ENCODE results near the gene P2RY2.
"Not testable (repeated sequence)": the region's sequence is repeated elsewhere in the genome, so short reads cannot be mapped to it uniquely, and the experiment has no call there.

Gene P2RY2

DNA sequence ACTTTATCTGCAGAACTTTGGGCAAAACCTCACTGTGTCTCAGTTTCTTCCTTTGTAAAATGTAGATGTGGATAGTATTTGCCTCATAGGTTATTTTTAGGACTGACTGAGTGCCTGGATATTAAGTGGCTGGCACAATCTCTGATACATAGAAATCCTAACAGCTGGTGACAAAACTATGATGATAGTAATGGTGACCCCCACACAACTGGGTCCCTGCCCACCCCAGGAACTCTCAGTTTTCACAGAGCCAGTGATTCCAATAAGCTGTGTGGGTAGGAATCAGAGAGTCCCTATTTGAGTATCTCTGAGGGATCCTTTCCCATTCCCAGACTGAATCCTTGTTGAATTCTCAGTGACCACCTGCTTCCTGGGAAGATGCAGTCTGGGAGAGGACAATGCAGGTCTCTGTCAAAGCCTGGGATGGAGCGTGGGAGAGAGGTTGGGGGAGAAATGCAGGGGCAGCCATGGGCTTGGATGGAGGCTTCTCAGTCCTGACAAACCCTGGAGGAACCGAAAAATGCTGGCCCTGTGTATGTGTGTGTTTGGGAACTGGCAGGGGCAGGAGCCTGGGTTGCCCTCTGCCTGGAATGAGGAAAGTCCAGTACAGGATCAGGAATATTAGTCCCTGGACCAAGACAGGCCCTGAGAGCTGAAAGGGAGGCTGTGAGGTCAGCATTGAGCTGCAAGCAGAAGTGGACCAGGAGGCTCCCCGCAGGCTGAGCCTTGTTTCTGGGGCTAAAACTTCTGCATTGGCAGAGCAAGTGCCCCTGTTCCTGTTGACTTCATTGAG is 48.0 kb downstream of the P2RY2 start:
- DNase-seq (ENCODE audit: low read depth in 3 of 3, low spot score in 1 of 3): no peak

DNA sequence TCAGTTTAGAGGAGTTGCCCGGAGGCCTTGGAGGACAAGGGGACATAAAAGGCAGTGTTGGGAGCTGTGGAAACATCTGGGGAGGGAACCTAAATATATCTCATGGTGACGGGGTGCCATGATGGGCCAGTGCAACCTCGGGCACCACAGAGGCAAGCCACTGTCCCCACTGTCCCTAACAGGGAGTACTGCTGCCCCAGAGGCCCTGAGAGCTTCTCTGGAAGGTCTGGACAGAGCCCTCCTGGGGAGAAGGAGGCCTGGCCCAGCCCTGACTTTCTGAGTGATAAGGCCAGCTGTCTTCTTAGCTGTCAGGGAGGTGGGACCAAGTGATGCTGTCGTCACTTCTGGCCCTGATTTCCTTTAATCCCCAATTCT is 48.6 kb downstream of the P2RY2 start:
- no peak for DNase-seq (ENCODE audit: low read depth in 3 of 3, low spot score in 1 of 3)

DNA sequence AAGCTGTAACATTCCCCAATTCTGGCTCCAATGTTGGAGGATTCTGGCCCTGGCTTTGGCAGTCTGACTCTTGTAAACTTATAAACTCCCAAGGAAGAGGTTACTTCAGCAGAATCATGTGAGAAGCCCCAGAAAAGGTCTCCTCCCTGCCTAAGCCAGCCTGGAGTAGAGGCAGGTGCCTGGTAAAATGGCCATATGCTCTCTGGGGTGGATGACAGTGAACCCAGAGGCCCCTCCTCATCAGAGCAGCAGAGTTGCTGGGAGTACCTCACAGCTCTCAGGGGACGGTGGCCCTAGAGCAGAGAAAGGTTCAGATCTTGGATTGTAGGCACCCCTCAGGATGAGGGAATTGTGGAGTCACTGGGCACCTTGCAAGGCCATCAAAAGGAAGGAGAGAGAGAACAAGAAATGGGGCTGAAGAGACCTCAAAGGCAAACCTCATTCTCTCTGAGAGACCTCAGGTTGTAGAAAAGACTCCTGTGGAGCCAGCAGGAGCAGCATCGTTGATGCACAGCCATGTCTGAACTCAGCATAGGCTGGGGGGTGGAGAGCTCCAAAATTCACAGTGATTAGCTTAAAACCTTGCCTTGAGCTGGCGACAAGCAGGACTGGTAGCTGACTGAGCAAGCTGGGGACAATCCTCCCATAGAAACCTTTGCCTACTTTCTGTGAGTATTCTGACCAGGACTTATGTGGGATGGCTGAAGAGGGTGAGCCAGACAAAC is 49.2 kb downstream of the P2RY2 start:
- no peak for DNase-seq (ENCODE audit: low read depth in 3 of 3, low spot score in 1 of 3)

DNA sequence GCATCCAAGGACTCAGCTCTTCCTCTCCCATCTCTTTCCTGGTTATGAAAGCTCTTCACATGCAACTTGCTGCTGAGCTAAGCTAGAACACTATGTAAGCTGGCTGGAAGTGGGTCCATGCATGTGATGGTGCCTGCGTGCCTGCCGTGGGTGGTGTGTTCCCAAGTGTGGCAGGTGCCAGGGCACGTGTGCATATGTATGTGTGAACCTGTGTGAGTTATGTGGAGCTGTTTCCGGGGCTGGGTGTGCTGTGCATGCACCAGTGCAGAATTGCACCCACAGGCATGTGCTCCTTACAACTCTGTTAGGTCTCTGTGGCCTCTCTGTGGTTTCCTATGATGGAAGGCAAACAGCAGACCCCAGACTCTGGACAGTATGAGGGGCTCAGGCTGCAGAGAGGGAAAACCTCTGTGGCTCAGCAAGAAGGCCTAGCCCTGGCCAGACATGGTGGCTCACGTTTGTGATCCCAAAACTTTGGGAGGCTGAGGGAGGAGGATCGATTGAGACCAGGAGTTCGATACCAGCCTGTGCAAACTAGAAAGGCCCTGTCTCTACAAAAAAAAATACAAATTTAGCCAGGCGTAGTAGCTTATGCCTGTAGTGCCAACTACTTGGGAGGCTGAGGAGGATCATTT is 49.9 kb downstream of the P2RY2 start:
- no peak for DNase-seq (ENCODE audit: low read depth in 3 of 3, low spot score in 1 of 3)

DNA sequence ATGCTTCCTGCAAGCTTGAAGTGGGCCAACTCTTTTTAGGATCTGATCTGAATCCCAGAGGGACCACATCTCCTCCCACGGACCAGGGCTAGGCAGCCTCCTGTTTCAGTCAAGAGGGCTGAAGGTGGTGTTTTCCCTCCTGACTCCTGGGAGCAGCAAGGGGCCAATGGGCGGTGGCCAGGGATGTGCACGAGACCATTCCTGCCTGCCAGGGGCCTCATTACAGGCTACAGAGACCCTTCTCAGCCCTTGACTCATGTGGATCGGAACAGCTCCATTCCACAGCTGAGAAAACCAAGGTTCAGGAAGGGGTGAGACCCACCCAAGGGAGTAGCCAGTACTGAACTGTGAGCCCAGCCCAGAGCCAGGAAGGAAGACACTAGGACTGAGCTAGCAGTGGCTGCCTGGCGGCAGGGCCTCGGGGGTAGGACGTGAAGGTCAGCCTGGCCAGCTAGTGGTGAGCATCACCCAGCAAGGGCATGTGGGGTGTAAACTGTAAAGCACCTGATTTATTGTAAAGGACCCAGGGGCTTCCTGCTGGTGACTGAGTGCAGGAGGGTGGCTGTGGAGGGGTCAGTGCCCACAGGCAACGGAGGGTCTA is 50.7 kb downstream of the P2RY2 start:
- DNase-seq (ENCODE audit: low read depth in 3 of 3, low spot score in 1 of 3): no peak

DNA sequence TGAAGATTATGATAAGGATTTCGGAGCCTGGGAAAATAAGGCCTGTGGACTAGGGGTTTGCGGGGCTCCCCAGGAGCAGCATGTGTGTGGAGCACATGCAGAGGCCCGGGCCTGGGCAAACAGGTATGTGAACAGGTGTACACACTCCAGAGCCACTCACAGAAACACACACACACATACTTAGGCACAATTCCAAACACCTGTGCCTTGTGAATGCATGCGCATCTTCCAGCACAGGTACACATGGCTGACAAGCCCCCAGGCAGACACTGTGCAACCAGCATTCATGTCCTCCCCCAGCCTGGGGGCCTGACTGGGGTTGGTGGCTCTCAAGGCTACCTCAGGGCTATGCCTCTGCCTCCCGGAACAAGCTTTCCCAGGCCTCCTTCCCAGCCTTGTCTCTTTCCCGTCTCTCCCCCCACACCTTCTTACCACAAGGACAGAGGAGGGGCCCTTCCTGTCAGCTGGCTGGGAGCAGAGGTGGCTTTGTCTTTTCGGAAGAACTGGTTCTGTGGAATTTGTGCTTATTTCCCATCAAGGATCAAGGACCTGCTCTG is 51.5 kb downstream of the P2RY2 start:
- DNase-seq (ENCODE audit: low read depth in 3 of 3, low spot score in 1 of 3): no peak

DNA sequence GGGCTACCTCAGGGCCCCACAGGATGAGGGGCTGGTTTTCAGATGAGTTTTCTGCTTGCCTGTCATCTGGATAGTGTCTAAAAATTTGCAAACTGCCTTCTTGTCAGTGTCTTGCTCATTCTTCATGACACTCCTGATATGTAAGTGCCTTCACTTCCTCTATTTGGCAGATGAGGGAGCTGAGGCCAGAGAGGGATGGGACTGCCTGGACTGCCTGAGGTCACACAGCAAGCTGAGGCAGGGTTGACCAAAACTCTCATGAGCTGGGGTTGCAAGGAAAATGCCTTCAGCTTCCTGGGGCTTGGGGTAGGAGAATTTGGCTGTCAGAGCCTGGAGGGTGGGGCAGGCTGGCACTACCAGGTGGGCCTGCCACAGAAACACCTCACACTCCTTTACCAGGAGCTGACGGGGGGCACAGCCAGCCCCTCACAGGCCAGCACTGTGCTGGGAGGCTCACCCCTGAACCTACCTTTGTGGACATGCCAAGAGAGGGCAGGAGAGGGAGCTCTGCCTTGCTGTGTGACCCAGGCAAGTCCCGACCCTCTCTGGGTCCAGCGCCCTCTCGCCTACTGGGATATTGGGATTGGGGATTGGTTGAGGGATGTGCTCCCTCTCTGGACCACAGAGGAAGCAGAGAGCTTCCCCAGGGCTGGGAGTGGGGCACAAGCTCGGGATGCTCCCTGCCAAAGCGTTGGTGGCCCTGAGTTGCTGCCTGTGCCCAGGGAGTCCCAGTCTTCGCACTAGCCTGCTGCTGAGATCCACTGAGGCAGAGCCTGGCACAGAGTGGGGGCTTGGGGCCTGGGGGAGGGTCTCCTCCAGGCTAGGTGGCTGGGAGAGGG is 52.2 kb downstream of the P2RY2 start:
- DNase-seq (ENCODE audit: low read depth in 3 of 3, low spot score in 1 of 3): no peak

DNA sequence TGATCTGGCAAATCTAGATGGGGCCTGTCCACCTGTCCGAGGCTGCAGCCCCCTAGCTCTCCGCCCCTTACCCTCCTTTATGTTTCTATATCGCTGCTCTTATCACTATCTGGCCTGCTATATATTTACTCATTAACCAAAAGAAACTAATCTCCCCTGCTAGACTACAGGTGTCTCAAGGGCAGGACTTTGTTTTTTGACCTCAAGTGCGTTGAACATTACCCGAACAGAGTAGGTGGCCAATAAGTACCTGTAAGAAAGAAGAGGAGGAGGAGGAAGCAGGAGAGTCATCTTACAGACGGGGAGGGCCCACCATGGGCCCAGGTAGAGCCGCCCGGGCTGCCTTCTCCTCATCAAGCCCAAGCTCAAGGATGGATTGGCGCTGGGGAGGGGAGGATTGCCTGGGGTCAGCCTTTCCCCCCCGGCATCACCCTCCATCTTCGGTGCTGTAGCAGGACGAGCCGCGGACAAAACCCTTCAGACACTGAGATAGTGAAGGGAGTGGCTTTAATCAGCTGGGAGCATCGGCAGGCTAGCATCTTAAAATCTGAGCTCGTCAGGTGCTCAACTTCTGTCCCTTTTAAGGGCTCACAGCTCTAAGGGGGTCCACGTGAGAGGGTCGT is 52.9 kb downstream of the P2RY2 start:
- no peak for DNase-seq (ENCODE audit: low read depth in 3 of 3, low spot score in 1 of 3)

DNA sequence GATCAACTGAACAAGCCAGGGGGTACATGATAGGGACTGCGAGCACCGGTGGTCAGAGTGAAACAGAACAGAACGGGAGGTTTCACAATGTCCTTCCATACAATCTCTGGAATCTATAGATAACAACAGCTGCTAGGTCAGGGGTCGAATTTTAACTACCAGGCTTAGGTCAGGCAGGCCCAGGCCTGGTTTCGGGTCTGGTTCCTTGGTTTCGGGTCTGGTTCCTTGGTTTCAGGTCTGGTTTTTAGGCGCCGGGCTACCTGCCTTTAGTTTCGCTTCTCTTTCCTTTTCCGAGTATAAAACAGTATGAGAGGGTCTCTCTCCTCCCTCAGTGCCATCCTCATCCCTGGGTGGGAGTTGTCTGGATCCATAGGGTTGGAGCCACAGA is 53.4 kb downstream of the P2RY2 start:
- not testable (repeated sequence) for DNase-seq (ENCODE audit: low read depth in 3 of 3, low spot score in 1 of 3)

DNA sequence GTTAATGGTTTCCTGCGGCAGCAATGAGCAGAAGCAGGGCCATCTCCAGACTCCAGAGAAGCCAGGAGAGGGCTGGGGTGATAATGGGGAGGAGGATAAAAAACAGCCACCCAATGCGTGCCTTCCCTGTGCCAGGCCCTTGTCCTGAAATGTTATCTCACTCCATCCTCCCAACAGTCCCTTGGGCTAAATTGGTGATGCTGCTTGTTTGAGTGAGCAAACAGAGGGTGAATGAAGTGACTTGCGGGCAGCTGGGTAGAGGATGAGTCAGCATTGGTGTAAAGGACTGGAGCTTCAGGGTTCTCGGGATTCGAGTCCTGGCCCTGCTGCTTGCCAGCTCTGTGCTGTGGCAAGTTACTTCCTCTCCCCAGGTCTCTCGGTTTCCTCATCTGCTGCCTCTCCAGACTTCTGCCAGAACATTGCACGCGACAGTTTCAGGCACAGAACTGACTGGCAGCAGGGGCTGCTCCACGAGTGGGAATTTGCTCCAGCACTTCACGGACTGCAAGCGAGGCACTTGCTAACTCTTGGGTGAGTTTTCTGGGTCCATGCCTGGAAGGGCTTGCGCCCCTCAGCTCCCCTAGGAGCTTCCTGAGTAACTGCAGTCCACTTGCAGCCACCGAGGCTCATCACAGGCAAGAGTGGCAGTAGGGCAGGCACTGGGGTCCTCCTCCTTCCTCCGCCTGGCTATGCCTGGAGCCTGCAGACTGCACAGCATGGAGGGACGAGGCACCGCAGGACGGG is 54.0 kb downstream of the P2RY2 start, which contains the start of gene P2RY6:
Gene P2RY6, plus strand, starts transcription at position 403 of the 744 bp plus-strand sequence. CDS start 24,181 bp downstream, outside the sequence.
- no peak for DNase-seq (ENCODE audit: low read depth in 3 of 3, low spot score in 1 of 3)

DNA sequence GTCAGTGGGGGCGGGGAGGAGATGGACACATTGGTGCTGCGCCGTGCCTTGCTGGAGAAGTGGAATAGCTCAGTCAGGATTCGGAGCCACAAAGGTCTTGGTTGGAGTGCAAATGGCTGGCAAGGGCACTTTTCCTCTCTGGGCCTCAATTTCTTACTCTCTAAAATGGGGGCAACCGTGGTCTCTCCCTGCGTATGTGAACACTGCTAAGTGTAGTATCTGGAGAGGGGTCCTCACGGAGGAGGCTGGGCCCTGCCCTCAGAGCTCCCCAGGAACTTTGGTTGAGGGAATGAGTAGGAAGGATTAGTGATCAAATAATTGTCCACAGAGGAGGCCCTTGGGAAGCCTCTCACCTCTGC is 54.6 kb downstream of the P2RY2 start:
- no peak for DNase-seq (ENCODE audit: low read depth in 3 of 3, low spot score in 1 of 3)

DNA sequence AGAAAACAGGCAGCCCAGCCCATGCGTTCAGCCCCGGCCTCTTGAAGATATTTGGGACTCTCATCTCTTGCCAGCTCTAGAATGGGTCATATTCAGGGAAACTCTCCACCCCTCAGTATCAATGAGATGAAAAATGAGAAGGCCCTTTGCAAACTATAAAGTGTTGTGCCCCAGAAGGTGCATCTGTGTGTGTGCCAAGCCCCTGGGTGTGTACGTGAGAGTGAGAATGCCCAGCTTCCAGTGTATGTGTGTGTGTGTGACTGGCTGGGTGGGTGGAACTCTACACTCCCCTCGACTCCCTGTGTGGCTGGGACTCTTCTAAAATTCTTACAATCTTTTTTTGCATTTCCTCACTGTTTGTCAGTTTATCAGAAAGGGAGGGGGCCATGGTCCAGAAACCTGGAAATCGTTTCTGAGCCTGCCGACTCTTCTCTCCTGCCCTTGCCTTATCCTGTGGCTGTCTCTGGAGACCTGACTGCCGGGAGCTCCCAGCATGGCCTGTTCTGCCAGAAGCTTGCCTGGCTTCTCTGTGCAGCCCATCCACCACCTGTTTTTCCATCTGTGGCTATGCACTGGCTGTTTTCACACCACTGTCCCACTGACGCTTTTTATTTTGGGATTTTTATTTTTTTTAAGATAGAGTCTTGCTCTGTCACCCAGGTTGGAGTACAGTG is 55.3 kb downstream of the P2RY2 start:
- no peak for DNase-seq (ENCODE audit: low read depth in 3 of 3, low spot score in 1 of 3)

DNA sequence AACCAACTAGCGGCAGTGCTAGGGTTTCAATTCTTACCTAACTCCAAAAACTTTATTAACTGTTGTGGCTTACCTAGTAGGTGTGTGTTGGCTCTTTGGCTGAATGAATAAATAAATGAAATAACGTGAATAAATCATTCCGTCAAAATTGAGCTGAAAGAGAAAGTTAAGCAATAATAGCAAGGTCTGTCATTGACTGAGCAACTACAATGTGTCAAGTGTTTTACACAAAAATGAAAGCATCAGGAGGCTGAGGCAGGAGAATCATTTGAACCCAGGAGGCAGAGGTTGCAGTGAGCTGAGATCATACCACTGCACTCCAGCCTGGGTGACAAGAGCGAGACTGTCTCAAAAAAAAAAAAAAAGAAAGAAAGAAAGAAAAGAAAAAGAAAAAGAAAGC is 56.1 kb downstream of the P2RY2 start:
- not testable (repeated sequence) for DNase-seq (ENCODE audit: low read depth in 3 of 3, low spot score in 1 of 3)

DNA sequence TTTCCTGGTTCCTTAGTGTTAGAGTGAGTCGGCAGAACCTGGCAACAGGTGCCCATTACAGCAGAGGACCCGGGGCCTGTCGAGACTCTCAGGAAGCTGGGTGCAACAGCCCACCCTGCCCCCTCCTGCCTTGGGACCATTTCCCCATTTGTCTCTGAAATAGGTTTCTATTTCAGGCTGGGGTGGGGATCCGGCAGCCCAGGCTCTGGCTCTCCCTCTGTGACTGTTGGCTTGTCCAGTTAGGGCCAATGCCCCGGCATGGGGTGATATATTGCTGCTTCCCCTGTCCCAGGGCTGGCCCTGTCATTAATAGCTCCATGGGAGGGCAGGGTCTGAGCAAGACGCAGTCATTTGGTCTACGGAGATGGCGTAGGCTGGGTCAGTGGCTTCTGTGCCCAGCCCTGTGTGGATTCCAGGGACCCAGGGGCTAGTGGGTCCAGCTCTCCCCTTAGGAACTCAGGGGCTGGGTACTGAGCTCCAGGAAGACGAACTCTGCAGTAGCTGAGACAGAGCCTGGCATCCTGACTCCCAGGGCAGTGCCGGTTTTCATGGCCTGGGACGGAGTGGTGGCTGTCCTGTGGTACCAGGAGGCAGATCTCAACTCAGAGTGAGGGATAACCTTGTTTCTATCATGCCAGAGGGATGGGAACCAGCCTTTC is 56.8 kb downstream of the P2RY2 start:
- no peak for DNase-seq (ENCODE audit: low read depth in 3 of 3, low spot score in 1 of 3)

DNA sequence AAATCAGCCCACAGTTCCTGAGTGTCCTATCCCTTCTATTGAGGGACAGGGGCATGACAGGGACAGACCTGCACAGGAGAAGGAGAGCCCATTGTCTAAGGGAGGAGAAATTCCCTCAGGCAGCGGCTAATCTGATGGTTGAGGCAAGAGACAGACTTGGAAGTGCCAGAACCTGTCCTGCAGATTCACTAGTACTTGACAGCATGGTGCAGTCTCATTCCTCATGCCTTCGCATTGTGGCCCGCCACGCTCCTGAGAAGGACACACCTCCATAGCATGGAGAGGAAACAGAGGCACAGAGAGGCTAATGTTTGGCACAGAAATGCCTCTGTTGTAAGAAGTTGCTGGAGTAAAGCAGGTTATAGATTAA is 57.3 kb downstream of the P2RY2 start:
- DNase-seq (ENCODE audit: low read depth in 3 of 3, low spot score in 1 of 3): no peak

DNA sequence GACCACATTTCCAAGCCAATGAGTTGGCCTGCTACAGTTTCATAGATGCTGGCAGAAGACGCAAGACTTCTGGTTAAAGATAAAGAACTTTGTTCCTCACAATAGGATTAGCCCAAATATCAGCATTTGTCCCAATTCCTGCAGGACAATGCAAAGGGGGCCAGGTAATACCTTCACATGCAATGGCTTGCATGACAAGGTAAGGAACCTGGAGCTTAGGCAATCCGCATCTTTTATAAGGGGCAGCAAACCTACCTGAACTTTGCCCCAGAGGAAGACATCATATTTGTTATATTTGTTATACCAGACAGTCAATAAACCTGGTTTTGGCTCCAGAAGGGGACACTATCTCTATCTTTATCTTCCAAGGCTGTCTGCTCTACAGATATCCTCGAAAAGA is 59.4 kb downstream of the P2RY2 start:
- DNase-seq (ENCODE audit: low read depth in 3 of 3, low spot score in 1 of 3): no peak

DNA sequence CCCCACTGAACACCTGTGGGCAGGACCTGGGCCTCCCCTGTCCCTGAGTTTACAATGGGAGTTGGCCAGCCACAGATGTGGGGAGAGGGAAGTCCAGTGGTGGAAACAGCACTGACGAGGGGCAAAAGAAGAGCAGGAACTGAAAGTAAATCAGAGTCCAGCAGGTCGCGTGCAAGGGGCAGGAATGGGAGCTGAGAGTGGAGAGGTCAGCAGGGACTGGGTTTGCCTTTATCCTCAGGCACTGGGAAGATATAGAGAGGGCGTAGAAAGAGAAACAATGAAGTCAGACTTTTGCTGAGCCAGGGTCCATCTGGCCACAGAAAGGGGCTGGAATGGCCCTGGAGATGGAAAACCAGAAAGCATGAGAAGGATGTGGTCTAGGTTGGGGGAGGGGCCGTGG is 62.5 kb downstream of the P2RY2 start:
- no peak for DNase-seq (ENCODE audit: low read depth in 3 of 3, low spot score in 1 of 3)

DNA sequence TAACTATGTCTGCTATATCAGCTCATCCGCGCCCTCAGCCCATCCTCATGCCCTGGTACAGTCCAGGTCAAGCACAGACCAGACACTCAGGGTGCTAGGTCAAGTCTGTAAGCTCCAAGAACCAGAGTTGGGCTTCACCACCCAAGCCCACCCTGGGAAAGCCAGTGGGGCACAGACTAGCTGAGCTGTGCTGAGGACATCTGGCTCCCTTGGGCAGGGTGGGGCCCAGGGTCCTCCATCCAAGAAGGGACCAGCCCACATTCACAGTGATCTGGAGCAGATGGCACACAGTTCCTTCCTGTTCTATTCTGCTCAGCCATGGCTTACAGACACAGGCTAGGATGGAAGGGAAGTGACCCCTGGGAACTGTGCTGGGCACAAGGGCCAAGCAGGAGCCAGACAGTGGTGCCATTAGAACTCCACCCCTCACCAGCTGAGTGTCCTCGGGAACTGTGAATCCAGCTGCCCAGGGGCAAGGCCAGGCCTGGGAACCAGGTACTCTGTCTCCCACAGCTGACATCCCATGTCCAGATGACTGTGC is 63.2 kb downstream of the P2RY2 start:
- no peak for DNase-seq (ENCODE audit: low read depth in 3 of 3, low spot score in 1 of 3)

Measured in stimulated activated CD4-positive, alpha-beta T cell treated with anti-CD3 and anti-CD28 coated beads, TNF-alpha, amount 100 ng/mL, for 1 hour (primary cell).